ENCODE results near the gene TRIM68.
A peak's percentile ranks its signal among the peaks of the same experiment; 100 is the strongest.

TRIM68 gene, protein sequence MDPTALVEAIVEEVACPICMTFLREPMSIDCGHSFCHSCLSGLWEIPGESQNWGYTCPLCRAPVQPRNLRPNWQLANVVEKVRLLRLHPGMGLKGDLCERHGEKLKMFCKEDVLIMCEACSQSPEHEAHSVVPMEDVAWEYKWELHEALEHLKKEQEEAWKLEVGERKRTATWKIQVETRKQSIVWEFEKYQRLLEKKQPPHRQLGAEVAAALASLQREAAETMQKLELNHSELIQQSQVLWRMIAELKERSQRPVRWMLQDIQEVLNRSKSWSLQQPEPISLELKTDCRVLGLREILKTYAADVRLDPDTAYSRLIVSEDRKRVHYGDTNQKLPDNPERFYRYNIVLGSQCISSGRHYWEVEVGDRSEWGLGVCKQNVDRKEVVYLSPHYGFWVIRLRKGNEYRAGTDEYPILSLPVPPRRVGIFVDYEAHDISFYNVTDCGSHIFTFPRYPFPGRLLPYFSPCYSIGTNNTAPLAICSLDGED

DNA sequence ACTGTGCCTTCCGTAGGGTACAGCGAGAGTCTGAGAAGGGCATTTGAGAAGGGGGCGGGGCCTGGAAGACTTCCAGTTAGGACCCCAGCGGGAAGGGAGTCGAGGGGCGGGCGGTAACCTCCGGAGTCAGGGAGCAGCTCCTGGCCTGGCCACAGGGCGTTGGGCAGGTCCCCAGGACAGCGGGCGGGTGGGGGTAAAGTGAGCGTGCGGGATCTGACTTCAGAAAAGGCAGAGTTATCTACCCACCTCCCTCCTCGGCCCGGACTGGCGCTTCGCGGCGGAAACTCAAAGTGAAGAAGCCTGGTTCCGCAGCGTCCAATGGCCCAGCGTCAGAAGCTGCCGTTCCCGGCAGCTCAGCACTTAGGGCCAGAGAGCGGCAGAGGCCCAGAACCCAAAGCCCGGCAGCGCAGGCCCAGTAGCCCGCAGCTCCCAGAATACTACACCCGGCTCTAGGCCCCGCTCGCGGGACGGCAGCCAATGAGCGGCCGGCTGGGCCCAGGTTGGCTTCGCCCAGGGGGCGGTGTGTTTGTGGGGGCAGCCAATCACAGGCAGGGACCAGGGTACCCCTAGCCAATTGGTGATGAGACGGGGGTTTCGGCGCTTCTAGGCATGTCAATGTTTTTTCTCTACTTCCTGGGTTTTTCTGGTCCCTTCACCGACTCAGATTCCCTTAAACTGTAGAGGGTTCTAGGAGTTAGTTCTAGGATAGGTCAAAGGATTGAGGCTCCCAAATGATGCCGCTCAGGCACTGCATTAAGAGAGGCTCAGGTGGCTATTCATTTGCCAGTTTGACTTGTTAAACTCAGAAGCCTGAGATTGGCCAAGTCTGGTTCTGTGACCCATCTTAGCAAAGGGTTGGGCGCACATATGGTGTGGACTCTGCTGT is at the start of gene TRIM68:
TSS of gene TRIM68 (minus strand) at position 451 of the 886 bp plus-strand sequence. CDS start 2,727 bp downstream, outside the sequence.
- DNase-seq (ENCODE audit: low read depth), result peak; percentile 71

DNA sequence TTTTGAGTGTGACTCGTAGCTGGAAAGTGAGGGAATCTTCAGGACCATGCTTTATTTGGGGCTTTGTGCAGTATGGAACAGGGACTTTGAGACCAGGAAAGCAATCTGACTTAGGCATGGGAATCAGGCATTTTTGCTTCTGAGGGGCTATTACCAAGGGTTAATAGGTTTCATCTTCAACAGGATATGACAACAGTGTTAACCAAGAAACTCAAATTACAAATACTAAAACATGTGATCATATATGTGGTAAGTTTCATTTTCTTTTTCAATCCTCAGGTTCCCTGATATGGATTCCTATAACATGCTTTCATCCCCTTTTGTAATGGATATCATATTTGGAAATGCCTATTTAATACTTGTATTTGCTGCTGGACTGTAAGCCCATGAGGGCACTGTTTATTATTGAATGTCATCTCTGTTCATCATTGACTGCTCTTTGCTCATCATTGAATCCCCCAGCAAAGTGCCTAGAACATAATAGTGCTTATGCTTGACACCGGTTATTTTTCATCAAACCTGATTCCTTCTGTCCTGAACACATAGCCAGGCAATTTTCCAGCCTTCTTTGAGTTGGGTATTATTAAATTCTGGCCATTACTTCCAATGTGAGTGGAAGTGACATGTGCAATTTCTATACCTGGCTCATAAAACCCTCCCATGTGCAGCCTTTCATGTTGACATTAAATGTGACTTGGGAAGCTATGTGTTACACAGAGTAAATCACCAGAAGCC is 46.8 kb upstream of the TRIM68 start:
- no peak for DNase-seq (ENCODE audit: low read depth)

DNA sequence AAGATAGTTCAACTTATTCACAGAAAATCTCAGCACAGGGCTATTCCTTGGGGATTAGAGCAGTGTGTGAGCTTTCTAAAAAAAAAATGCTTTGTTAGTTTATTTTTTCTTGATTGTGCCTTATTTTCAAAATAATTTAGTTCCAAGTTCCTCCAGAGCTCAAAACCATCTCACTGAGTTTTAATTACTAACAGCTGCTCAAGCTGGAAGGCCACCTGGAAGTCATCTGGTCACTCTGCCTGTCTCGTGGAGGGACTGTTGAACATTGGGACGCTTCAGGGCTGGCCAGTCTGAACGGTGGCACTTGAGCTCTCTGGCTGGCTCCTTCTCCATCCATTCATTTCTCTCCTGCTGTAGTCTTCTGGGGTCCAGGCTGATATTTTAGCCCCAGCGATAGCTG is 39.7 kb upstream of the TRIM68 start:
- DNase-seq (ENCODE audit: low read depth), result no peak

DNA sequence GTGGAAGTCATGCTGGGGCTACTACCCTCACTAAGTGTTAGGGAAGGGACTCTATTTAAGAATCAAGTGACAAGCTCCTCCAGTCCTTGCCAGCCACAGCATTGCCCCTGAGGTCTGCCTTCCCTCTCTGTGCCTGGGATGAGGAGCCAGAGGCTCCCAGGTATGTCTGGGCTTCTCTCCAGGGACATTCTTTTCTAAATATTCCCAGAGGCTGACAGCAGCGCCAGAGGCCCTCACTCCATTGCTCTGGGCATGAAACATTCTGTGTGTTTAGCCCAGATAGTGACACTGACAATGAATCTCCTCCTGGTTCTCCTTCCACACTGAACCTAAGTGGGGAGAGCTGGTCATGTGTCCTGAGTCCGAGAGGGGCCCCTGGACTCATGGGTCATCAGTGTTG is 37.9 kb upstream of the TRIM68 start:
- no peak for DNase-seq (ENCODE audit: low read depth)

DNA sequence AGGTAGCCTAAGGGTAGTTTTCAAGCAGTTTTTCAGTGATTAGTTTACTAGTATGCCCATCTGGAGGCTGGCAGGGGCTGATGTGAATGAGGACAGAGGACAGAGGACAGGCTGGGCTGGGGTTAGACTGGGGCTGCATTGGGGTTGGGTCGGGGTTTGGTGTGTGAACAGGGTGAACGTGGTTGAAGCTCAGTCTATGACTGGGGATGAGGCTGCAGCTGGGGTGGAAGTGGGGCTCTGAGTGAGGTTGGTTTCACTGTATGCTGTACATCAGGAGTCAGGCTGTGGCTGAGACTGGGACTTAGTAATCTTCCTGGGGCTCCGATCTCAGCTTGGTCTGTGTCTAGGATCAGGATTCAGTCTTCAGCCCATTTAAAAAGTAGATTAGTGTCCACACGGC is 36.2 kb upstream of the TRIM68 start:
- DNase-seq (ENCODE audit: low read depth), result no peak

DNA sequence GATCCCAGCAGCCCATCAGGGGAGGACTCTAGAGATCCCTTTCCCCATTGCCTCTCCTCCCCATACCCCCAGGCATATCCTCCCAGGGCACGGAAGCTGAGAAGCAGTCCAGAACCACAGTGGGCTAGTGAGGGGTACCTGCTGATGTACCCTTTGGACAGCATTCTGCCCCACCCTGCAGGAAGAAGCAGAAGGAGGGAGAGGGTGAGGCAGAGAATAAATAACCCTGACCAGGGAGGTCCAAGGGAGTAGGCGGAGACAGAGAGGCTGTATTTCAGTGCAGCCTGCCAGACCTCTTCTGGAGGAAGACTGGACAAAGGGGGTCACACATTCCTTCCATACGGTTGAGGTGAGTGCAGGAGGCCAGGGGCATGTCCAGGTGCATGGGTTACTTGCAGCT is 35.7 kb upstream of the TRIM68 start, which contains the start of gene OR51E1:
TSS of gene OR51E1 (plus strand) at position 301 of the 400 bp plus-strand sequence. CDS start 8,545 bp downstream, outside the sequence.
- no peak for DNase-seq (ENCODE audit: low read depth)

DNA sequence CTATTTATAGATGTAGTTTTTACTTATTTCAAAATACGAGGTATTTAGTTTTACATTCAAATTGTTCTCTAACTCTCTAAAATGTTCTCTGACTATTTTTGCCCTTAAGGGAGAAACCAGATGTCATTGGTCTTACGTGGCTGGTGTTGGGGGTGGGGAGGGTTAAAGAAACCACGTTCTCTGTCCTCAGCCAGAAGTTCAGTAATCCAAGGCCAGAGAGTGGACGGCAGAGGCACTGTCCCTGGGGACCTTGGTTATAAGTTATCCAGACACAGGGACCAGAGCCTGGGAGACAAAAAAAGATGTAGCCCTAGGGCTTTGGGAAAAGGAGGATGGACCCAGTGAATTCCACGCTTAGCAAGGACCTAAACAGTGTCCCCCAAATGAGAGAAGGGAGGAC is 35.0 kb upstream of the TRIM68 start:
- no peak for DNase-seq (ENCODE audit: low read depth)

DNA sequence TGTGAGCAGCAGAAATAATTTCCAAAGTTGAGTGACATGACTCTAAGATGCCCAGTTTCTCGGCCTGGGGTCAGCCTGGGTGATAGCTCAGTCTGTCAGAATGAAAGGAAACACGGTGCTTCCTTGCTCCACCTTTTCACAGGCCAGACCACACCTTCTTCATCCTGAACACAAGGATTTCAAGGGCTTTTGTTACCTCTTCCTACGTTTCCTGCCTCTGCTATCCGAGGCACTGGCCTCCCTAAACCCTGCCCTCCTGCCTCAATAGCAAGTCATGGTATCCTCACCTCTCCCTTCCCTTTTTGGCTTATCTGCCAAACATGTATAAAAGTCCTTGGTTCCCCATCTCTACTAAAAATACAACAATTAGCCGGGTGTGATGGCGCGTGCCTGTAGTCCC is 34.0 kb upstream of the TRIM68 start:
- no peak for DNase-seq (ENCODE audit: low read depth)

DNA sequence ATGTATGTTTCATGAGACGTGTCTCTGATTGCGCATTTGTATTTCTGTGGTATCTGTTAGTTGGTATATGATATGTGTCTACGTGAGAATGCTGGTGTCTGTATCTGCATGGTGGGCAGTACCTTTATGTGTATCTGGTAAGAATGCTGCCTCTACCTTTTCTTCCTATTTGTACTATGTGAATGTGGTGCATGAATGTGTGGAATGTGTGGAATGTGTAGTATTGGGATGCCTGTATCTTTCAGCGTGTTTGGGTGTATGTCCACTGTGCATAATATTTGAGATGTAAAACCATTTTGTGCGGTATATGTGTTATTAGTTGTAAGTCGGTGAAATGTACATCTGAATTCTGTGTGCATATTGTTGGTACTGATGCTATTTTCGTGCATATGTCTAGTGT is 33.5 kb upstream of the TRIM68 start:
- no peak for DNase-seq (ENCODE audit: low read depth)

DNA sequence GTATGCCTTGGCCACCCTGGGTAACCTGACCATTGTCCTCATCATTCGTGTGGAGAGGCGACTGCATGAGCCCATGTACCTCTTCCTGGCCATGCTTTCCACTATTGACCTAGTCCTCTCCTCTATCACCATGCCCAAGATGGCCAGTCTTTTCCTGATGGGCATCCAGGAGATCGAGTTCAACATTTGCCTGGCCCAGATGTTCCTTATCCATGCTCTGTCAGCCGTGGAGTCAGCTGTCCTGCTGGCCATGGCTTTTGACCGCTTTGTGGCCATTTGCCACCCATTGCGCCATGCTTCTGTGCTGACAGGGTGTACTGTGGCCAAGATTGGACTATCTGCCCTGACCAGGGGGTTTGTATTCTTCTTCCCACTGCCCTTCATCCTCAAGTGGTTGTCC is 31.9 kb upstream of the TRIM68 start:
- DNase-seq (ENCODE audit: low read depth), result no peak

DNA sequence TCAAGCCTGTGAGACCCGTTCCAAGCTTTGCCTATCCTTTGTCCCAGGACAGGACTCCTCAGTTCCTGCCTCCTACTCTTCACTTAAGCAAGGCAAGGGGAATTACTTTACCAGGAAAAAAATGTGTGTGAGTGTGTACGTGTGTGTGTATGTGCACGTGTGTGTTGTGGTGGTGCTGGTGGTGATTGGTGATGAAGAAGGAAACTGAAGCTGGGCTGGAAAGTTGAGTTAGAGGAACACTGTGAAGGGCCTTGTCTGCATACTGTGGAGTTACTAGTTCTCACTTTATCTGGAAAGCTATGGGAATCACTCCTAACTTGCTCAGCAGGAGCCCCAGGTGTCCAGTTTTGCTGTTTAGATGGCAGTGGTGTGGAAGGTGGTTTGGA is 29.6 kb upstream of the TRIM68 start:
- DNase-seq (ENCODE audit: low read depth), result no peak

DNA sequence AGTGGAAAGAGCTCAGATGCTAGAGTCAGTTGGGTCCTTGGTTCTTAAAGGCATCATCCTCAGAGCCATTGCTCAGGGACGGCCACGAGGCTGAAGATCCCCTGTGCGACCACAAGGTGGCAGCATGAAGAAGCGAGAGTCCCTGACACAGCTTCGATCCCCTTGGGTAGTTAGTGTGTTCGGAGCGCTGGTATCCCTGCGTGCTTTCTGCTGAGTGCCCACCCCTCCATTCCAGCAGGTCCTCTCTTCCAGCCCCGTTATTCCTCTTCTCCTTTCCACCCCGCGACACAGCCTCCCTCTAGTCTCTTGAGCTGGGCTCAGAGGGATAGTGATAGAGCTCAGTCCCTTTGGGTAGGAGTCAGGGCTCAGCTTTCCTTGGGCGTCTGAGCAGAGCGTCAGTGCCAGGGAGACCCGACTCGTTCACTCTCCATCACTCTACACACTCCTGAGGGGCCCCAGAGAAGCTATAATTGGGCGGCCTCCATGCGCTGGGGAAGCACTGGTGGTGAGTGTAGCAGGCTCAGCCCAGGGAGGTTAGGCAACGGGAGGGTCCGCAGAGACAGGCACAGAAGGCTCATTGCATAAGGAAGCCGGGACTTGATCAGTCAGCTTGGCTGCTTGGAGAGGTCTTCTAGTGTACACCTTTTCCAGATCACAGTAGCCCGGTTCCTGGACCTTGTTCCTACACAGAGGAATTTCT is 29.1 kb upstream of the TRIM68 start, which contains the start of gene OR51D1:
TSS of gene OR51D1 (plus strand) at position 516 of the 700 bp plus-strand sequence. CDS start 2,314 bp downstream, outside the sequence.
- DNase-seq (ENCODE audit: low read depth), result peak; percentile 58

DNA sequence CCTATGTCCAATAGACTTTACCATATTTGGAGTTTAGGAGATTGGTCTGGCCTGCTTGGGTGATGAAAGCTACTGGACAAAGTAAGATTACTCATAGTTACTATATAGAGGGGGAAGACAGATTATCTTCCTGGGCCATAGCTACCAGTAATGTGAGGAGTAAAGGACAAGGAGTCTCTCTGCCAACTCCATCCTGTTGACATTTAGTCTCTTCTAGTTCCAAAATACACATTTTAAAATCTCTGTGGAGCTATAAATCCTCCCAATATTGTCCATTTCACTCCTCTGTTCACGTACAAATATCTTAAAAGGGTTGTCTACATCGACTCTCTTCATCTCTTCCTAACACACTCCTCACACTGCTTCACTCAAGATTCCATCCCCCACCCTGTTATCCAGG is 28.1 kb upstream of the TRIM68 start:
- DNase-seq (ENCODE audit: low read depth), result no peak

DNA sequence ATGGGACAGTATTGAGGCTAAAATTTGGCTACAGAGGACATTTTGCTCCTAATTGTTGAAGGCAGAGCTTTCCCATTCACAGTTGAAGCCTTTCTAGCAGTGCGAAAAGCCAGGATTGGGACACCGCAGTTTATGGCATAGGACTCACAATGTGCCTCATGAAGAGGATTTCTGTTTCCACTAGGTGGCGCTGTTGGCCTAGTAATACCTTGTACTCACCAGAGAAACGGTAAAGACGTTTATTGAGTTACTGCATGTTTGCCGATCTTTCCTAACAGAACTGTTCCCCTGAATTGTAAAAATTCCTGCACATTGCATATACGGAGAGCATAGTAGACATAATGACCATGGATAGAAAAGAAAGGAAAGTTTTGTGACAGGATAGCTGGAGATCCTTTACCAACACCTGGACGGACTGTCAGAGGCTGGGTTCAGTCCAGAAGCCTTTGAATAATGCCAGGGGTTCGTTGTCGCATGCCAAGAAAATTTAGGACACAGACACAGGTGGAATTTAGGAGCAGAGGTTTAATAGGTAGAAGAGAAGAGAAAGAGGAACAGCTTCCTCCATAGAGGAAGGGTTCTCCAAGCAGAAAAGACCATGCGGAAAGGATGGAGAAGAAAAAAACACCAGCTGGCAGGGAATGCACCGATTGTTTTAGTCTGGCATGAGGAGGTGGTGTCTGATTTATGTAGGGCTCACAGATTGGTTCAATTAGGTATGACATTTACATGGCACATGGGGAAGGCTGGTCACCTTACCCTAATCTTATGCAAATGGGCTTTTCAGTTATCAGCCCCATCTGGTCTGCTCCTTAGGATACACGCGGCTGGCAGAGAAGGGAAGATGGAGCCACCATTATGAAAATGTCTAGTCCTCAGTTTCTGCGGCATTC is 18.4 kb upstream of the TRIM68 start:
- peak; percentile 56 for DNase-seq (ENCODE audit: low read depth)

DNA sequence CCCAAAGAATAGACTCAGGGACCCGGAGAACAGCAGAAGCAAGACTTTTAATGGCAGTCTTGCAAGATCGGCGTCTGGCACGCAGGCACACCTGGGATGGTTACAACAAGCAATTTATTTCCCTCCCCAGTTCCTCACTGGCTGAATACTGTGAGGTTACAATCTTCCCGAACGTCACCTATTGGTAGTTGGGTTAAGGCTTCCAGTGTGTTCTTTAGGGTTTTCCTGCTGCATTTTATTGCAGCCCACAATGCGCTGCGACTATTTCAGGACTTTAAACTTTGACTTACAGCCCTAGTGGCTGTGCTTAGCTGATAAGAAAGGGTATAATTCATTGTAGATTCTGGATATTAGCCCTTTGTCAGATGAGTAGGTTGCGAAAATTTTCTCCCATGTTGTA is 11.5 kb upstream of the TRIM68 start:
- no peak for DNase-seq (ENCODE audit: low read depth)

DNA sequence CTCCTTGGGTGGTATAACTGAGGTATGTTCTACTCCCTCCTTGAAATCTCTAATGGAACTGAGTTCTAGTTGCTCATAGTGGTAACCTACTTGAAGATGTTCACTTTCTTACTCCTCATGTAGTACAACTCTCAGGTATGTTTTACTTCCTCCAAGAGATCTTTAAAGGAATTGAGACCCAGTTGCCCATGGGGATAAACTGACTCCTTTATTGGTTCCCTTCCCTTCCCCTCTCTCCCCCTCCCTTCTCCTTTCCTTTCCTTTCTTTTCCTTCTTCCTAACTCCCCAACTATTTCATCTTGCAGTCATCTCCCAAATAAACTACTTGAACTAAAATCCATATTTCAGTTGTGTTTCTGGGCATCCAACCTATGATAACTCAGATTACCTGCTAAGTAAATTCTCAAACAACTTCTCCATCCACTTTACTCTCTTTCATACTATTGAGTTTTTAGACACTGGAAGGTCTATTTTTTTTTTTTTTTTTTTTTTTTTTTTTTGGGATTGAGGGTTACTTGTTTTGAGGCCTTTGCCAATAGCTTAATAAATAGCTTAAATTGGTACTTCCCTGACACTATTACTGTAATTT is 7.9 kb upstream of the TRIM68 start:
- no peak for DNase-seq (ENCODE audit: low read depth)

DNA sequence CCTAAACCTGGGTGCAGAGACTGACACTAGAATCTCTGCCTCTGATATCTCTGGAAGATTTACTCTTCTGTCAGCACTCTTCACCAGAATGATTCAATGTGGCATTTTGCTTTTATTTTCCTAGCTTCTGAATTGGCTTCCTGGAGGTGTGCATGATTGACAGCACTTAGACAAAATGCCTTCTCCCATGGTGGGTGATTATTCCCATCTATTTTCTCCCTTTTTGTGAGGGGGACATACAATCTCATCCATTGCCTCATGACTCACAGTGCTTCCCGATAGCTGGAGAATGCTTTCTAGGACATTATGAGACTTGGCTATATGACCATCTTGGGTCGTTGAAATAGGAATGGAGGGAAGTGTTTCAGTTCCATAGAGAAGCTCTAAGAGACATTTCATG is 4.0 kb upstream of the TRIM68 start:
- DNase-seq (ENCODE audit: low read depth), result no peak

DNA sequence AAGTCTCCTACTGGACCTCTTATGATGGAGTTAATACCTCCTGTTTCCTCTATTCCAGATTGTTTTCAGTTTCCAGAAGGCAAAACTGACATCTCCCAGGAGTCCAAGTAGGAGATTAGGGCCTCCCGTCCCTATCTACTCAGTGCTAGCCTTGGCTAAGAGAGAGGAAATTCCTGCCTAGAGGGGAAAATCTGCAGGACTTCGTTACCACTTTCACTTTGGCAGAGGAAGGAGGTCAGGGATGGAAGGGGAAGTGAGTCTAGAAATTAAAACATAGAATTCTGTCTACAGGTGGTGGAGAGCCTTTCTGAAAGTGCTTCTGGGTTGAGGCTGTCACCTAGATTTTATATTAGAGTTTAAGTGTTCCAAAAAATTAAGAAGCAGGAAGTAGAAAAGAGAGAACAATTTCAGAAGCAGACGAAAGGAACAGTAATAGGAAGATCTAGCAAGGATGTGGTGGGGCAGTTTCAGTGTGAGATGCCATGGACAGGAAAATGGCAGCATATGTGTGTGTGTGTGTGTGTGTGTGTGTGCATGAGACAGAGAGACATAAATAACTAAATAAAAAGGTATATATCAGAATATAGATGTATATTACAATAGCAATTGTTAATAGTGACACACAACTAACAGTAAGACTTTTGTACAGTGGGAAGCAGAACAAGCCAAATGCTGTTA is 2.4 kb upstream of the TRIM68 start:
- DNase-seq (ENCODE audit: low read depth), result no peak

DNA sequence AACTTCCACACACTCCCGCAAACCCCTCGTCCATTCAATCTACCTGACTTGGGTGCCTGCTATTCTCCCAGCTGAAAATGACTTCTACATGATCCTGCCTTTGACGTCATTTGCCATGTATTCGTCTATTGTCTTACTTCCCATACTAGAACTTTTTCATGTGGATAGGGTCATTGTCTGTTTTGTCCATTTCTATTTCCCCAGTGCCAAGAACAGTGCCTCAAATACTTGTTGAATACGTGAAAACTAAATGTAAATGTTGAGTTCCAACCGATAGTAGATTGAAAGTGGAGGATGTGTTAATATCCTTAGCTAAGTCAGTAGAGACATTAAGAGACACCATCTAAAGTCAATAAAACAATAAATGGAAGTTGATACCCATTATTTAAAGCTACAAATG is 935 bp downstream of the TRIM68 start:
- no peak for DNase-seq (ENCODE audit: low read depth)

All from HS-5 (cell line).